ENCODE measurements around the gene RSBN1L. TPM values are rescaled to one million over a fixed set of nuclear protein-coding genes. Genes with fewer than 3 reads are reported as not detected.

Gene RSBN1L
- total and polyA plus RNA-seq, 2 of the 8 experiments (the other 6 are each of a cell fraction or from before 2014, with no cell fraction given) = 4.1 to 22.1 TPM

GRCh38 chr7:77747718-77748117 lies 51.5 kb downstream of the RSBN1L start:
- no peak for DNase-seq (ENCODE audit: low read depth in 1 of 2, low spot score in 2 of 2)
- Histone ChIP-seq H4K91ac (replicated peaks; ENCODE audit: insufficient read length, low read length) (no peak overlapping the region), H3K23me2 (ENCODE audit: low read depth, low read length) (no peaks in the 10 kb centered on the region), H3K4me2 (ENCODE audit: insufficient read depth in 1 of 2, low read depth in 2 of 2, low read length in 2 of 2) (no peak overlapping the region), H3K4me1 (replicated peaks in 1 of 4; ENCODE audit: control insufficient read depth in 3 of 4, insufficient read depth in 4 of 4, low read length in 3 of 4) (no peaks in the 10 kb centered on the region), H2BK5ac (ENCODE audit: low read depth, low read length) (no peak overlapping the region), H3K27me3 (replicated peaks in 1 of 4; ENCODE audit: control insufficient read depth in 3 of 4, extremely low read depth in 1 of 4, insufficient read depth in 3 of 4, low read length in 3 of 4) (no peaks in the 10 kb centered on the region), H3K79me2 (ENCODE audit: control insufficient read depth in 1 of 2, insufficient read depth in 2 of 2, low read length in 2 of 2) (peaks cover 0 to 8% of the 10 kb centered on the region in 2 experiments; a peak in 1 of 4 replicates), H3K36me3 (ENCODE audit: control insufficient read depth in 2 of 4, insufficient read depth in 4 of 4, low read length in 3 of 4) (peaks cover 0 to 3% (median under 1%) of the 10 kb centered on the region in 4 experiments; a peak in 2 of 8 replicates), H3K9me3 (ENCODE audit: insufficient read depth in 2 of 2, low read depth in 1 of 2, low read length in 1 of 2) (no peaks in the 10 kb centered on the region), H4K20me1 (replicated peaks in 1 of 2; ENCODE audit: control insufficient read depth in 1 of 2, insufficient read depth in 2 of 2, low read length in 2 of 2) (peaks cover 0 to 5% of the 10 kb centered on the region in 2 experiments), H3K4ac (replicated peaks; ENCODE audit: insufficient read length, low read depth, low read length) (no peak overlapping the region), H4K8ac (ENCODE audit: extremely low read depth, insufficient read depth, low read length) (no peak overlapping the region), H2BK15ac (ENCODE audit: low read length) (no peak overlapping the region), H3K56ac (replicated peaks; ENCODE audit: insufficient read length, low read depth, low read length) (no peak overlapping the region), H3K14ac (ENCODE audit: insufficient read length) (no peak overlapping the region), H3K79me1 (ENCODE audit: low read depth, low read length) (no peaks in the 10 kb centered on the region; the same call in 1 of the 2 replicates), H2BK12ac (ENCODE audit: low read depth, low read length) (no peak overlapping the region), H4K5ac (ENCODE audit: insufficient read length, low read depth, low read length) (no peak overlapping the region), H3K23ac (ENCODE audit: insufficient read length) (no peak overlapping the region), H2AK5ac (ENCODE audit: low read depth, low read length) (no peak overlapping the region), H3K18ac (ENCODE audit: extremely low read depth, low read length) (no peak overlapping the region), H3K9ac (replicated peaks in 1 of 4; ENCODE audit: extremely low read depth in 1 of 4, low read depth in 3 of 4, low read length in 3 of 4) (no peak overlapping the region), H2AFZ (ENCODE audit: low read length) (no peak overlapping the region), H3K4me3 (ENCODE audit: extremely low read depth in 1 of 4, insufficient read depth in 2 of 4, low read depth in 3 of 4, low read length in 4 of 4) (no peak overlapping the region), H2BK120ac (replicated peaks; ENCODE audit: low read depth, low read length) (no peak overlapping the region), H2BK20ac (ENCODE audit: low read length) (no peak overlapping the region), H3K27ac (ENCODE audit: low read depth, low read length) (no peak overlapping the region)
- no peak for FAIRE-seq
- TF ChIP-seq EZH2 (IDR thresholded peaks at IDR 0.05; ENCODE audit: low read depth, low read length, severe bottlenecking) (no peak), ASH2L (IDR thresholded peaks at IDR 0.05; ENCODE audit: low read length) (no peak), CHD1 (IDR thresholded peaks at IDR 0.05; ENCODE audit: low read depth, low read length) (no peak), EGR1 (IDR thresholded peaks at IDR 0.05; ENCODE audit: borderline replicate concordance, low read depth, low read length) (no peak), TBP (IDR thresholded peaks at IDR 0.05; ENCODE audit: low read depth, low read length) (no peak), TCF12 (IDR thresholded peaks at IDR 0.05; ENCODE audit: low read depth, low read length) (no peak), TEAD4 (IDR thresholded peaks at IDR 0.05; ENCODE audit: low read depth, low read length) (no peak), HDAC6 (IDR thresholded peaks at IDR 0.05; ENCODE audit: low read depth, low read length) (no peak), TAF1 (IDR thresholded peaks at IDR 0.05; ENCODE audit: low read depth, low read length) (no peak), JUN (IDR thresholded peaks at IDR 0.05; ENCODE audit: low read depth, low read length) (no peak), ZNF274 (IDR thresholded peaks at IDR 0.05; ENCODE audit: borderline replicate concordance, extremely low read depth, low read length) (no peak)
- TF ChIP-seq, protein P1, sequence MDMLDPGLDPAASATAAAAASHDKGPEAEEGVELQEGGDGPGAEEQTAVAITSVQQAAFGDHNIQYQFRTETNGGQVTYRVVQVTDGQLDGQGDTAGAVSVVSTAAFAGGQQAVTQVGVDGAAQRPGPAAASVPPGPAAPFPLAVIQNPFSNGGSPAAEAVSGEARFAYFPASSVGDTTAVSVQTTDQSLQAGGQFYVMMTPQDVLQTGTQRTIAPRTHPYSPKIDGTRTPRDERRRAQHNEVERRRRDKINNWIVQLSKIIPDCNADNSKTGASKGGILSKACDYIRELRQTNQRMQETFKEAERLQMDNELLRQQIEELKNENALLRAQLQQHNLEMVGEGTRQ (IDR thresholded peaks at IDR 0.05; ENCODE audit: low read length) = no peak
- ChIA-PET CTCF (ENCODE audit: partially characterized antibody) (interaction anchor here (0.6 to 2.5 kb wide), 7 partner anchors 9 to 273 kb away, joined by 3 to 11 read pairs (median 4); no protein-coding TSS in a partner anchor), POLR2A (ENCODE audit: partially characterized antibody) (interaction anchor here (1.1 to 1.7 kb wide), 2 partner anchors 10 to 11 kb away, joined by 4 to 5 read pairs; no protein-coding TSS in a partner anchor)
- 91% methylated on average over 1 of the region's 1 CpG; no CpG with 5 or more reads in 1 of the 2 experiments for WGBS, 2 experiments (ENCODE audit: extremely low coverage in 1 of 2, insufficient coverage in 1 of 2, insufficient read length in 1 of 2, insufficient replicate concordance in 2 of 2, low coverage in 1 of 2, low lambda C conversion rate in 2 of 2, missing lambda C conversion rate in 1 of 2)

Data from H1 (cell line).